Neural cell (in vitro differentiated cells): ENCODE data around the gene CCDC80. TPM values are rescaled to one million over a fixed set of nuclear protein-coding genes. Genes with fewer than 3 reads are reported as not detected.

ENCODE experiments used
- H2AFZ ChIP-seq: fragments of 200-600, 300-800 bp; sonication (generic), shearing (Covaris generic); 2 replicates; pipeline ENCODE4 v1.6.0; 2014; ENCODE audit warnings: low read depth, mild to moderate bottlenecking, antibody characterized with exemption, low read length, moderate library complexity
- H3F3A ChIP-seq: fragments of 200-600 bp; shearing (Covaris generic); 2 replicates; pipeline ENCODE4 v1.6.1; 2016; ENCODE audit warnings: mild to moderate bottlenecking, moderate library complexity, mixed read lengths, antibody characterized with exemption, low read length; ENCODE audit not compliant: insufficient read depth, poor library complexity, severe bottlenecking
- H3K27ac ChIP-seq: fragments of 200-600, 300-800 bp; sonication (generic), shearing (Covaris generic); 2 replicates; pipeline ENCODE4 v1.5.1; 2014; ENCODE audit warnings: mild to moderate bottlenecking, low read length, moderate library complexity
- H3K27me3 ChIP-seq: fragments of 300-800, 200-600 bp; sonication (generic), shearing (Covaris generic); 2 replicates; pipeline ENCODE4 v1.6.0; 2014; ENCODE audit warnings: mild to moderate bottlenecking, low read depth, low read length, moderate library complexity; ENCODE audit not compliant: insufficient read depth
- H3K36me3 ChIP-seq: fragments of 300-800, 200-600 bp; sonication (generic), shearing (Covaris generic); 2 replicates; pipeline ENCODE4 v1.5.1; 2014; ENCODE audit warnings: mild to moderate bottlenecking, antibody characterized with exemption, low read length, moderate library complexity; ENCODE audit not compliant: insufficient read depth
- H3K4me2 ChIP-seq: fragments of 300-800, 200-600 bp; sonication (generic), shearing (Covaris generic); 2 replicates; pipeline ENCODE4 v1.6.0; 2014; ENCODE audit warnings: mild to moderate bottlenecking, low read length
- H3K4me3 ChIP-seq: fragments of 300-800, 200-600 bp; sonication (generic), shearing (Covaris generic); 2 replicates; pipeline ENCODE4 v1.5.1; 2014; ENCODE audit warnings: mild to moderate bottlenecking, low read length, moderate library complexity
- H3K79me2 ChIP-seq: fragments of 200-600 bp; shearing (Covaris generic); replicated peaks from 2 replicates; pipeline ENCODE4 v1.6.0; 2014; ENCODE audit warnings: mild to moderate bottlenecking, low read length, moderate library complexity; ENCODE audit not compliant: insufficient read depth
- H3K9ac ChIP-seq: fragments of 300-800, 200-600 bp; sonication (generic), shearing (Covaris generic); 2 replicates; pipeline ENCODE4 v1.6.1; 2016; ENCODE audit warnings: mild to moderate bottlenecking, low read length, mixed read lengths
- H3K9me2 ChIP-seq: fragments of 200-600 bp; shearing (Covaris generic); 2 replicates; pipeline ENCODE4 v1.6.1; 2016; ENCODE audit warnings: mild to moderate bottlenecking, low read length, mixed read lengths; ENCODE audit not compliant: insufficient read depth
- H3K9me3 ChIP-seq: fragments of 200-600, 300-800 bp; sonication (generic), shearing (Covaris generic); 2 replicates; pipeline ENCODE4 v1.6.1; 2016; ENCODE audit warnings: mild to moderate bottlenecking, mixed run types, low read length, moderate library complexity, mixed read lengths
- H4K20me1 ChIP-seq: fragments of 200-600 bp; shearing (Covaris generic); 2 replicates; pipeline ENCODE4 v1.6.1; 2016; ENCODE audit warnings: mild to moderate bottlenecking, mixed run types; ENCODE audit not compliant: insufficient read depth
- CTCF ChIP-seq: fragments of 450-650 bp; IDR thresholded peaks from 2 replicates; pipeline ENCODE4 v1.5.1; 2014; ENCODE audit warnings: antibody characterized with exemption, mild to moderate bottlenecking, moderate library complexity; ENCODE audit not compliant: poor library complexity, severe bottlenecking
- EP300 ChIP-seq: fragments of 450-650 bp; conservative IDR thresholded peaks from 2 replicates; pipeline ENCODE4 v1.6.1; 2014; ENCODE audit warnings: antibody characterized with exemption, mild to moderate bottlenecking, moderate library complexity; ENCODE audit not compliant: poor library complexity, severe bottlenecking
- EZH2 ChIP-seq: fragments of 200-600, 300-800 bp; shearing (Covaris generic), sonication (generic); IDR thresholded peaks from 2 replicates; pipeline ENCODE4 v1.6.1; 2014; ENCODE audit warnings: antibody characterized with exemption, low read length, borderline replicate concordance, mild to moderate bottlenecking; ENCODE audit not compliant: insufficient read depth, poor library complexity, severe bottlenecking
- MXI1 ChIP-seq: fragments of 450-650 bp; conservative IDR thresholded peaks from 2 replicates; pipeline ENCODE4 v1.6.1; 2014; ENCODE audit warnings: antibody characterized with exemption, mild to moderate bottlenecking; ENCODE audit not compliant: poor library complexity, severe bottlenecking
- POLR2AphosphoS5 ChIP-seq: IDR thresholded peaks from 2 replicates; pipeline ENCODE4 v1.6.1; 2012
- RAD21 ChIP-seq: fragments of 450-650 bp; conservative IDR thresholded peaks from 2 replicates; pipeline ENCODE4 v1.6.1; 2014; ENCODE audit warnings: antibody characterized with exemption, mild to moderate bottlenecking, moderate library complexity
- REST ChIP-seq: IDR thresholded peaks from 2 replicates; pipeline ENCODE4 v1.6.1; 2012; ENCODE audit warnings: borderline replicate concordance
- SMC3 ChIP-seq: fragments of 450-650 bp; conservative IDR thresholded peaks from 2 replicates; pipeline ENCODE4 v1.6.1; 2014; ENCODE audit warnings: antibody characterized with exemption, mild to moderate bottlenecking, moderate library complexity; ENCODE audit not compliant: poor library complexity
- TAF1 ChIP-seq: IDR thresholded peaks from 2 replicates; pipeline ENCODE4 v1.6.1; 2012; ENCODE audit warnings: low read depth
- polyA plus RNA-seq: library from polyadenylated mRNA; depleted of rRNA; stranded (reverse); fragments of >200 nt; gene quantifications from 2 replicates; pipeline ENCODE4 v1.2.3, GENCODE V29; 2014

The CCDC80 gene
- polyA plus RNA-seq, 1 donor from 2014 or later, result 0.14 TPM

GRCh38 chr3:112627919-112628466, 12.9 kb downstream of the CCDC80 start:
- Histone ChIP-seq H3K9me2 (no peaks in the 10 kb centered on the region), H3F3A (no peaks in the 10 kb centered on the region), H3K79me2 (no peaks in the 10 kb centered on the region), H3K9me3 (no peaks in the 10 kb centered on the region), H3K27ac (no peak overlapping the region), H3K36me3 (no peaks in the 10 kb centered on the region), H2AFZ (no peak overlapping the region), H3K27me3 (no peaks in the 10 kb centered on the region), H3K4me2 (no peak overlapping the region), H4K20me1 (no peaks in the 10 kb centered on the region), H3K9ac (no peak overlapping the region), H3K4me3 (no peak overlapping the region)
- TF ChIP-seq TAF1, result no peak
- TF ChIP-seq EZH2, result no peak
- no peak for TF ChIP-seq REST
- TF ChIP-seq RAD21, result no peak
- TF ChIP-seq EP300, result no peak
- TF ChIP-seq MXI1, result no peak
- TF ChIP-seq CTCF, result no peak
- no peak for TF ChIP-seq POLR2AphosphoS5
- TF ChIP-seq SMC3, result no peak

- H3F3A ChIP-seq, result no peaks in the 10 kb centered on the region
- no peak overlapping the region for H3K9ac ChIP-seq
- H2AFZ ChIP-seq, result no peak overlapping the region
- H3K9me3 ChIP-seq, result no peaks in the 10 kb centered on the region
- H3K27me3 ChIP-seq, result no peaks in the 10 kb centered on the region
- no peaks in the 10 kb centered on the region for H3K9me2 ChIP-seq
- H3K36me3 ChIP-seq, result no peaks in the 10 kb centered on the region
- no peaks in the 10 kb centered on the region for H4K20me1 ChIP-seq
- H3K79me2 ChIP-seq, result no peaks in the 10 kb centered on the region
- no peak overlapping the region for H3K4me3 ChIP-seq
- no peak overlapping the region for H3K27ac ChIP-seq
- no peak for TF ChIP-seq MXI1
- no peak overlapping the region for H3K4me2 ChIP-seq
Observed at GRCh38 chr3:112627419-112627818, 13.5 kb downstream of the CCDC80 start.

- no peaks in the 10 kb centered on the region for H3K36me3 ChIP-seq
- H2AFZ ChIP-seq, result no peak overlapping the region
- no peak overlapping the region for H3K9ac ChIP-seq
- H3K4me3 ChIP-seq, result no peak overlapping the region
- H3F3A ChIP-seq, result no peaks in the 10 kb centered on the region
- H3K79me2 ChIP-seq, result no peaks in the 10 kb centered on the region
- H4K20me1 ChIP-seq, result no peaks in the 10 kb centered on the region
- TF ChIP-seq EP300 (no peak), SMC3 (no peak), REST (no peak)
- H3K27ac ChIP-seq, result no peak overlapping the region
- no peaks in the 10 kb centered on the region for H3K27me3 ChIP-seq
- H3K4me2 ChIP-seq, result no peak overlapping the region
- no peaks in the 10 kb centered on the region for H3K9me2 ChIP-seq
- no peaks in the 10 kb centered on the region for H3K9me3 ChIP-seq
Observed at GRCh38 chr3:112623717-112624116, 17.2 kb downstream of the CCDC80 start.
